Mesendoderm (in vitro differentiated cells): Measurements from ENCODE around the gene LGR6.

Source experiments
- DNase-seq: peaks from one replicate; pipeline ENCODE4 v3.0.0; 2013
- H2AK5ac ChIP-seq: 2 replicates; pipeline ENCODE4 v1.6.1; 2013; ENCODE audit warnings: low read length, inconsistent platforms
- H2BK120ac ChIP-seq: 2 replicates; pipeline ENCODE4 v1.6.1; 2013; ENCODE audit warnings: low read depth, mild to moderate bottlenecking, low read length, moderate library complexity, mixed read lengths
- H2BK15ac ChIP-seq: replicated peaks from 2 replicates; pipeline ENCODE4 v1.6.1; 2013; ENCODE audit warnings: low read depth, mild to moderate bottlenecking, moderate library complexity
- H2BK5ac ChIP-seq: 2 replicates; pipeline ENCODE4 v1.6.1; 2013; ENCODE audit warnings: low read length, inconsistent platforms
- H3K18ac ChIP-seq: 2 replicates; pipeline ENCODE4 v1.6.1; 2013; ENCODE audit warnings: mild to moderate bottlenecking, low read length, mixed read lengths
- H3K23ac ChIP-seq: one replicate; pipeline ENCODE4 v1.6.1; 2013; ENCODE audit warnings: low read length
- H3K27ac ChIP-seq: 2 replicates; pipeline ENCODE4 v1.5.1; 2013; ENCODE audit warnings: low read depth, mild to moderate bottlenecking, inconsistent platforms, low read length, moderate library complexity
- H3K27me3 ChIP-seq: 2 replicates; pipeline ENCODE4 v1.6.1; 2013; ENCODE audit warnings: low read length, control low read depth, mild to moderate bottlenecking, inconsistent platforms; ENCODE audit not compliant: insufficient read depth, poor library complexity
- H3K36me3 ChIP-seq: 2 replicates; pipeline ENCODE4 v1.6.1; 2013; ENCODE audit warnings: low read length, inconsistent platforms; ENCODE audit not compliant: control insufficient read depth, insufficient read depth
- H3K4ac ChIP-seq: one replicate; pipeline ENCODE4 v1.6.1; 2013; ENCODE audit warnings: low read depth, mild to moderate bottlenecking, low read length, moderate library complexity
- H3K4me1 ChIP-seq: 2 replicates; pipeline ENCODE4 v1.6.1; 2013; ENCODE audit warnings: low read depth, low read length, inconsistent platforms; ENCODE audit not compliant: control insufficient read depth
- H3K4me2 ChIP-seq: 2 replicates; pipeline ENCODE4 v1.6.1; 2013; ENCODE audit warnings: low read length
- H3K4me3 ChIP-seq: 2 replicates; pipeline ENCODE4 v1.5.1; 2013; ENCODE audit warnings: mild to moderate bottlenecking, low read length
- H3K56ac ChIP-seq: one replicate; pipeline ENCODE4 v1.6.1; 2013; ENCODE audit warnings: low read length
- H3K79me1 ChIP-seq: 2 replicates; pipeline ENCODE4 v1.6.1; 2013; ENCODE audit warnings: low read length, inconsistent platforms
- H3K79me2 ChIP-seq: 2 replicates; pipeline ENCODE4 v1.6.1; 2013; ENCODE audit warnings: mild to moderate bottlenecking, low read length; ENCODE audit not compliant: control insufficient read depth, insufficient read depth
- H3K9ac ChIP-seq: 2 replicates; pipeline ENCODE4 v1.6.1; 2013; ENCODE audit warnings: low read length, inconsistent platforms
- H4K5ac ChIP-seq: one replicate; pipeline ENCODE4 v1.6.1; 2013; ENCODE audit warnings: low read length
- H4K8ac ChIP-seq: one replicate; pipeline ENCODE4 v1.6.1; 2013; ENCODE audit warnings: low read depth, mild to moderate bottlenecking, control low read depth, low read length, moderate library complexity
- WGBS: extraction: QIAGEN DNeasy Blood & Tissue Kit; methylation state at CpG from one replicate; pipeline ENCODE4 v1.1.7; 2013; ENCODE audit warnings: low lambda C conversion rate, missing lambda C conversion rate; ENCODE audit not compliant: insufficient coverage; ENCODE audit errors: extremely low coverage; 5-methylcytosine and 5-hydroxymethylcytosine counted together

Gene LGR6

DNA sequence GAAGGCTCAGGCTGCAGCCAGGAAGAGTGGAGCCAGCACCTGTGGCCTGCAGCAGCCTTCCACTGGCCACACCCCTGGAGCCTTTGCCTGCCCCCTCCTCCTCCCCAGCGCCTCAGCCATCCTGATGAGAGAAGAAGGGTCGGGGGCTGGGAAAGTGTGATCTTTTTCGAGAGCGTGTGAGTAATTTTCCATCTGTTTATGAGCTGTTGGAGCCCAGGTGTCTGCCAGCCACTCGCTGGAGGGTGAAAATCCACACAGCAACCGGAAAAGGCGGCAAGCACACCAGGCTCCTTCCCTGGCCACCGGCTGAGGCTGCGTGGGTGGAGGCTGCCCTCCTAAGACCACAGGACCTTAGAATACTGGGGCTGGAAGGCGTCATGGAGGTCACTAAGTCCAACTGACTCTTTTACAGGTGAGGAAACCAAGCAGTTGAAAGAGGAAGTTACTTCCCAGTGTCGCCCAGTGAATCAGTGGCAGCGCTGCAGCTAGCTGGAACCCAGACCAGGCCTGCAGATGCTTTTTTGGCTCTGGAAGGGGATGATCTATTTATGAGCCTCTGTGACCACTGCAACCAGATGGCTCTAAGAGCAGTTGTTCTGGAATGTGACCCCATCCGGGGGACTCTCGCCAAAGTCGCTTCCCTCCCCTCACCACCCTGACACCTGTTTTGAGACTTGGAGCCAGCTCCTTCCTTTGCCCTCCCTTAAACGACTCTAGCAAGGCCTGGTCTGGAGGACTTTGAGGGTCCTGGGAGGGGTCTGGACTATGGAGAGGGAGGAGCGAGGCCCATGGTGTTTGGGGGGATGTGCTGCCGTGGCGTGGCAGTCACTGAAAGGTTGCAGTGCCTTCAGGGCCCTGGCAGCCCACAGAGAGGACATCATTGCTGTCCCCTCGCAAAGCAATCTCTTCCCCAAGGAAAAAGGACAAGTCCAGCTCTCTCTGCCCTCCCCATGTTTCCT, 54.5 kb downstream of the LGR6 start:
- no peaks in the 10 kb centered on the region for H3K36me3 ChIP-seq
- no CpG with 5 or more reads among the region's 20 CpGs for WGBS
- no peak overlapping the region for H3K4me2 ChIP-seq
- no peak overlapping the region for H3K4me3 ChIP-seq
- no peak overlapping the region for H3K27ac ChIP-seq
- peak; percentile 46 for DNase-seq
- H3K27me3 ChIP-seq = no peaks in the 10 kb centered on the region
- no peak overlapping the region for H2AK5ac ChIP-seq
- H2BK15ac ChIP-seq = no peak overlapping the region
- H3K79me1 ChIP-seq = no peaks in the 10 kb centered on the region
- no peak overlapping the region for H3K4ac ChIP-seq
- no peaks in the 10 kb centered on the region for H3K79me2 ChIP-seq
- H2BK5ac ChIP-seq = no peak overlapping the region
- H2BK120ac ChIP-seq = no peak overlapping the region
- no peak overlapping the region for H4K8ac ChIP-seq
- no peak overlapping the region for H3K9ac ChIP-seq
- H3K18ac ChIP-seq = no peak overlapping the region
- no peak overlapping the region for H3K23ac ChIP-seq
- H3K4me1 ChIP-seq = peaks cover 2% of the 10 kb centered on the region
- peak overlapping the region; percentile 47 for H3K56ac ChIP-seq
- no peak overlapping the region for H4K5ac ChIP-seq

DNA sequence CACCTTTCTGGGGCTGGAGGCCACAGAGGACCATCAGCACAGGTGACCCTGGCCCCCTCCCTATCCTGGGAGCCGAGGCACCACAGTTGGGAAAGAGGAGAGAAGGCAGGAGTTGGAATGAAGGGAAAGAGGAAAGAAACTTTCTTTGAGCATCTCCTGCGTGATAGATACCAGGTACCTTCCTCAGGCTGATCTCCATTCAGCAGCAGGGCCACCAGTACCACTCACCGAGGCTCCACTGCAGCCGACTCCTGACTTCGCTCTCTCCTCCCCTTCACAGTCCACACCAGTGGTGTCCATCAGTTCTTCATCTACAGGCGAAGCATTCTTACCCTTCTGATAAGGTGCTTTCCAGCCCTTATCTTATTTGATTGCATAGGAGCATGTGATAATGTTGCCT, 55.3 kb downstream of the LGR6 start:
- no peak overlapping the region for H3K4ac ChIP-seq
- no peak for DNase-seq

DNA sequence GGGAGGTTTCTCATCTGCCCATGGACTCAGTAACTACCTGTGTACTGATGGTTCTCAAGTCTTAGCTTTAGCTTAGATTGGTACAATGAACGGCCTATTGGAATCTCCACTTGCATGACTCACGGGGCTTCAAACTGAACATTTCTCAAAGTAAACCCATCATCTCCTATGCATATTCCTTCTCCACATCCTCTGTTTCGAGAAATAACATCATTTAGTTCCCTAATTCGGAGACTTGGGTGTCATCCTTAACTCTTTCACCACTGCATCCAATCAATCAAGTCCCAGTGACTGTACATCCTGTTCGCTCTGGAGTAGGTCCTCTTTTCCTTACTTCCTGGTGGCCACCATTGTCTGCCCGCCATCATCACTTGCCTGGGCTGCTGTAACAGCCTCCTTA, 55.8 kb downstream of the LGR6 start:
- no peak overlapping the region for H4K5ac ChIP-seq
- H3K27me3 ChIP-seq = no peaks in the 10 kb centered on the region
- no peak overlapping the region for H2BK5ac ChIP-seq
- H3K79me1 ChIP-seq = no peaks in the 10 kb centered on the region
- no peak overlapping the region for H3K9ac ChIP-seq
- H3K18ac ChIP-seq = no peak overlapping the region
- no peak overlapping the region for H4K8ac ChIP-seq
- no peak overlapping the region for H3K4ac ChIP-seq
- peaks cover 2% of the 10 kb centered on the region for H3K4me1 ChIP-seq
- H3K36me3 ChIP-seq = no peaks in the 10 kb centered on the region
- H2BK15ac ChIP-seq = no peak overlapping the region
- no peak overlapping the region for H3K23ac ChIP-seq
- H3K4me2 ChIP-seq = no peak overlapping the region
- DNase-seq = no peak
- H3K56ac ChIP-seq = no peak overlapping the region
- H3K4me3 ChIP-seq = no peak overlapping the region
- H3K27ac ChIP-seq = no peak overlapping the region
- no peaks in the 10 kb centered on the region for H3K79me2 ChIP-seq
- no peak overlapping the region for H2BK120ac ChIP-seq
- WGBS = no CpG with 5 or more reads among the region's 6 CpGs
- H2AK5ac ChIP-seq = no peak overlapping the region

More for the DNA sequence above, 55.3 kb downstream of the LGR6 start:
- H3K56ac ChIP-seq = no peak overlapping the region
- no peak overlapping the region for H4K8ac ChIP-seq
- no peak overlapping the region for H3K27ac ChIP-seq
- no peak overlapping the region for H3K4me2 ChIP-seq
- H3K4me1 ChIP-seq = peaks cover 2% of the 10 kb centered on the region
- no peak overlapping the region for H2BK15ac ChIP-seq
- H3K36me3 ChIP-seq = no peaks in the 10 kb centered on the region
- H3K23ac ChIP-seq = no peak overlapping the region
- no peak overlapping the region for H2AK5ac ChIP-seq
- H3K18ac ChIP-seq = no peak overlapping the region
- no peaks in the 10 kb centered on the region for H3K27me3 ChIP-seq
- H2BK120ac ChIP-seq = no peak overlapping the region
- H4K5ac ChIP-seq = no peak overlapping the region
- no peak overlapping the region for H3K9ac ChIP-seq
- no CpG with 5 or more reads among the region's 6 CpGs for WGBS
- H3K79me2 ChIP-seq = no peaks in the 10 kb centered on the region
- no peak overlapping the region for H3K4me3 ChIP-seq
- H3K79me1 ChIP-seq = no peaks in the 10 kb centered on the region
- no peak overlapping the region for H2BK5ac ChIP-seq

GRCh38 chr1:202249846-202250245, 56.2 kb downstream of the LGR6 start:
- Histone ChIP-seq H3K9ac (no peak overlapping the region), H3K27ac (no peak overlapping the region), H3K4me2 (no peak overlapping the region), H3K4me3 (no peak overlapping the region), H2BK5ac (no peak overlapping the region), H4K5ac (no peak overlapping the region), H3K79me1 (no peaks in the 10 kb centered on the region), H3K56ac (no peak overlapping the region), H2AK5ac (no peak overlapping the region), H3K23ac (no peak overlapping the region), H3K18ac (no peak overlapping the region), H3K79me2 (no peaks in the 10 kb centered on the region), H3K36me3 (no peaks in the 10 kb centered on the region), H2BK120ac (no peak overlapping the region), H3K27me3 (no peaks in the 10 kb centered on the region), H3K4ac (no peak overlapping the region), H3K4me1 (peaks cover 2% of the 10 kb centered on the region), H2BK15ac (no peak overlapping the region), H4K8ac (no peak overlapping the region)
- no peak for DNase-seq
- no CpG with 5 or more reads among the region's 2 CpGs for WGBS

DNA sequence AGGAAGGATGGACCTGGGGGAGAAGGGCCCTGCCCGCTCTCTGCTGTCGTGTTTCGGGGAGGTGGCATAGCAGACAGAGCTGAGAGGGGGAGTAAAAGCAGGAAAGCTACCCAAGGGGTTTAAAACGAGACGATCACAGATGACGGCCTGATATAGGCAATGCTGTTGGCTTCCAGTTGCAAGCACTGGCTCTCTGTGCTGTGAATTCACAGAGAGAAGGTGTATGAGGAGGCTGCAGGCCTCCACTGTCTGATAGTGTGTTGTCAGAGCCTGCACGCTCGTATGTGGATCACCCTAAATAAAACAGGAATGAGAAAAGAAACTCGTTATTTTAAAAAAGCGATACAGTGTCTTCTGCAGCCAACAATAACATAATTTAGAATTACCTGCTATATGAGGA, 57.4 kb downstream of the LGR6 start:
- Histone ChIP-seq H3K79me2 (no peaks in the 10 kb centered on the region), H2AK5ac (no peak overlapping the region), H4K5ac (no peak overlapping the region), H3K4me1 (peaks cover 2% of the 10 kb centered on the region), H3K36me3 (no peaks in the 10 kb centered on the region), H3K4me3 (no peak overlapping the region), H3K4me2 (no peak overlapping the region), H3K4ac (no peak overlapping the region), H3K79me1 (no peaks in the 10 kb centered on the region), H3K23ac (no peak overlapping the region), H3K18ac (no peak overlapping the region), H2BK15ac (no peak overlapping the region), H2BK5ac (no peak overlapping the region), H4K8ac (no peak overlapping the region), H3K27ac (no peak overlapping the region), H2BK120ac (no peak overlapping the region), H3K27me3 (no peaks in the 10 kb centered on the region), H3K56ac (no peak overlapping the region), H3K9ac (no peak overlapping the region)
- no CpG with 5 or more reads among the region's 10 CpGs for WGBS
- no peak for DNase-seq
